Spleen (tissue), 11 donors: ENCODE data around the gene RHNO1. TPM values are rescaled to one million over a fixed set of nuclear protein-coding genes. Genes with fewer than 3 reads are reported as not detected.
A peak's percentile ranks its signal among the peaks of the same experiment; 100 is the strongest.
"Not testable (repeated sequence)": the region's sequence is repeated elsewhere in the genome, so short reads cannot be mapped to it uniquely, and the experiment has no call there.

ENCODE experiments used
- DNase-seq: peaks from one replicate; pipeline ENCODE4 v3.0.0-alpha.2; 2020
- H3K27ac ChIP-seq, 8 donors: fragments of 200-600 bp; sonication (generic) in 7 of 8; 1 replicate in 4 of 8; 2 replicates in 4 of 8; pipeline versions ENCODE4 v1.5.0 to v1.8.0; 2016 to 2021; ENCODE audit warnings: inconsistent platforms in 4 of 8, mild to moderate bottlenecking in 4 of 8, moderate library complexity in 1 of 8
- H3K27me3 ChIP-seq, 7 donors: fragments of 200-600 bp; sonication (generic) in 6 of 7; replicated peaks in 1 of 7; 1 replicate in 4 of 7; 2 replicates in 3 of 7; pipeline versions ENCODE4 v1.5.0 to v1.8.0; 2016 to 2021; ENCODE audit warnings: inconsistent platforms in 3 of 7, mild to moderate bottlenecking in 1 of 7
- H3K36me3 ChIP-seq, 6 donors: fragments of 200-600 bp; sonication (generic) in 5 of 6; 1 replicate in 4 of 6; 2 replicates in 2 of 6; pipeline versions ENCODE4 v1.5.0 to v1.8.0; 2016 to 2021; ENCODE audit warnings: inconsistent platforms in 2 of 6
- H3K4me1 ChIP-seq, 6 donors: fragments of 200-600 bp; sonication (generic) in 5 of 6; 1 replicate in 3 of 6; 2 replicates in 3 of 6; pipeline versions ENCODE4 v1.5.0 to v1.8.0; 2016 to 2021; ENCODE audit warnings: inconsistent platforms in 3 of 6
- H3K4me3 ChIP-seq, 8 donors: fragments of 200-600 bp; sonication (generic) in 7 of 8; 1 replicate in 4 of 8; 2 replicates in 4 of 8; pipeline versions ENCODE4 v1.5.0 to v1.8.0; 2016 to 2021; ENCODE audit warnings: inconsistent platforms in 4 of 8, mild to moderate bottlenecking in 4 of 8, moderate library complexity in 2 of 8
- H3K9me3 ChIP-seq, 8 donors: fragments of 200-600 bp; sonication (generic) in 7 of 8; 1 replicate in 4 of 8; 2 replicates in 4 of 8; pipeline versions ENCODE4 v1.5.0 to v1.8.0; 2016 to 2021; ENCODE audit warnings: inconsistent platforms in 4 of 8
- CTCF ChIP-seq, 11 experiments: fragments of 200-600 bp in 7 of 11; fragments of 450-650 bp in 4 of 11; sonication (generic) in 4 of 11; IDR thresholded peaks in 8 of 11; conservative IDR thresholded peaks in 3 of 11; 1 replicate in 7 of 11; 2 replicates in 4 of 11; pipeline versions ENCODE4 v1.4.0 to v1.8.0; 2016 to 2021; ENCODE audit warnings: antibody characterized with exemption in 11 of 11, inconsistent platforms in 4 of 11, mild to moderate bottlenecking in 1 of 11
- POLR2A ChIP-seq, 3 donors: fragments of 450-650 bp; IDR thresholded peaks; one replicate each; pipeline ENCODE4 v1.5.1; 2017; ENCODE audit warnings: antibody characterized with exemption in 3 of 3, mild to moderate bottlenecking in 1 of 3
- POLR2AphosphoS5 ChIP-seq, 3 donors: sonication (generic); formaldehyde crosslinking; IDR thresholded peaks; one replicate each; pipeline ENCODE4 v1.5.1; 2017; ENCODE audit warnings: antibody characterized with exemption in 3 of 3
- WGBS, 5 donors: extraction: QIAGEN DNeasy Blood & Tissue Kit in 3 of 5; methylation state at CpG; one replicate each; pipeline versions ENCODE4 v1.1.5 to v1.1.7; 2013 to 2018; 5-methylcytosine and 5-hydroxymethylcytosine counted together
- intact Hi-C: fragments of 100-400 bp; cut with DNase I; formaldehyde crosslinking; loops from one replicate; pipeline ENCODE4 v1.15.0; 2023; ENCODE audit warnings: low total_unique reads
- polyA plus RNA-seq, 3 donors: library from polyadenylated mRNA; stranded (reverse); fragments of 200-250 nt; gene quantifications; one replicate each; pipeline ENCODE4 v1.2.1, GENCODE V29; 2013
- total RNA-seq, 7 donors: library from RNA; depleted of rRNA in 3 of 7; stranded (reverse); fragments of >200 nt in 3 of 7; fragmentation: NEBNext Ultra II Directional in 4 of 7; extraction: Animal tissue kit (Norgen Biotek cat#: 25700) in 4 of 7; gene quantifications; one replicate each; pipeline versions ENCODE4 v1.1.0 to v1.2.1, GENCODE V29; 2016 to 2021
- donor health status: healthy with polysubstance abuse.
- donor health status: DM: no; HTN: no; CAD: no; lungs with moderate emphysema.
- donor health status: DM: no; HTN: no; CAD: no.
- donor health status: Bipolar disorder and iron deficiency.
- donor health status: healthy.
- donor health status: DM: no; HTN: no; CAD: no.
- donor health status: DM: yes; HTN: yes; CAD: no.

Gene RHNO1
- total and polyA plus RNA-seq, 10 donors = 15.9 to 26.0 (median 23.1) TPM

GRCh38 chr12:2858944-2859421 lies 18.0 kb upstream of the RHNO1 start:
- TF ChIP-seq CTCF (IDR thresholded peaks at IDR 0.05 in 8 of 11, conservative IDR thresholded peaks at IDR 0.05 in 3 of 11) = no peak
- peak in 1 of 3 donors; percentile 34 for TF ChIP-seq POLR2AphosphoS5 (IDR thresholded peaks at IDR 0.05)
- Histone ChIP-seq H3K4me1 (no peaks in the 10 kb centered on the region), H3K27ac (peak overlapping the region in 7 of 8 donors; percentile 31 to 67 (median 57)), H3K27me3 (no peaks in the 10 kb centered on the region), H3K9me3 (no peaks in the 10 kb centered on the region), H3K36me3 (peaks cover 0 to 82% (median 13%) of the 10 kb centered on the region in 6 donors), H3K4me3 (no peak overlapping the region)
- intact Hi-C loops = no loop called here
- 77 to 90% (median 79%) methylated on average over 11 to 12 of the region's 12 CpGs for WGBS, 5 donors
- peak; percentile 68 for DNase-seq

- no peak for DNase-seq
- Histone ChIP-seq H3K4me3 (no peak overlapping the region), H3K4me1 (no peaks in the 10 kb centered on the region), H3K27me3 (no peaks in the 10 kb centered on the region), H3K9me3 (no peaks in the 10 kb centered on the region), H3K36me3 (peaks cover 0 to 91% (median 13%) of the 10 kb centered on the region in 6 donors), H3K27ac (peak overlapping the region in 1 of 8 donors; percentile 67)
- TF ChIP-seq POLR2AphosphoS5 (IDR thresholded peaks at IDR 0.05) (no peak), CTCF (IDR thresholded peaks at IDR 0.05 in 8 of 11, conservative IDR thresholded peaks at IDR 0.05 in 3 of 11) (no peak), POLR2A (IDR thresholded peaks at IDR 0.05) (no peak)
- intact Hi-C loops = no loop called here
Measured at GRCh38 chr12:2860170-2860569, 16.9 kb upstream of the RHNO1 start.

DNA sequence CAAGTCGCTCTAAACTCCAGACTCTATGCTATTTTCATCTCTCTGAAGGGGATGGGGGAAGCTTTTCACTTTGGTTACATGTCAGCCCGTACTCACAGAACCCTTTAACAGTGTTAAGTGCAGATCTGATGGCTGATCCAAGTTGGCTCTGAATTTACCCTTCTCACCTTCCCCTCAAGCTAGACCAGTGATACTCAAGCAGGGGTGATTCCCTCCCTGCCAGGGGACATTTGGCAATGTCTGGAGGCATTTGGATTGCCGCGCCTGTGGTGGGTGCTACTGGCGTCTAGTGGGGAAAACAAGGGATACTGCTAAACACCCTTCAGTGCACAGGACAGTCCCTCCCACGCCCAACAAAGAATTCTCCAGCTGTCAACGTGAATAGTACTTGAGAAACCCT lies 14.1 kb upstream of the RHNO1 start:
- Histone ChIP-seq H3K4me1 (no peaks in the 10 kb centered on the region), H3K36me3 (peaks cover 0 to 100% (median 10%) of the 10 kb centered on the region in 6 donors), H3K4me3 (no peak overlapping the region), H3K9me3 (no peaks in the 10 kb centered on the region), H3K27ac (no peak overlapping the region), H3K27me3 (no peaks in the 10 kb centered on the region)
- TF ChIP-seq CTCF (IDR thresholded peaks at IDR 0.05 in 8 of 11, conservative IDR thresholded peaks at IDR 0.05 in 3 of 11) = no peak
- TF ChIP-seq POLR2A (IDR thresholded peaks at IDR 0.05) = no peak
- TF ChIP-seq POLR2AphosphoS5 (IDR thresholded peaks at IDR 0.05) = no peak
- WGBS, 5 donors = 93 to 97% (median 96%) methylated on average over 7 of the region's 7 CpGs
- DNase-seq = peak; percentile 32
- intact Hi-C loops = no loop called here

DNA sequence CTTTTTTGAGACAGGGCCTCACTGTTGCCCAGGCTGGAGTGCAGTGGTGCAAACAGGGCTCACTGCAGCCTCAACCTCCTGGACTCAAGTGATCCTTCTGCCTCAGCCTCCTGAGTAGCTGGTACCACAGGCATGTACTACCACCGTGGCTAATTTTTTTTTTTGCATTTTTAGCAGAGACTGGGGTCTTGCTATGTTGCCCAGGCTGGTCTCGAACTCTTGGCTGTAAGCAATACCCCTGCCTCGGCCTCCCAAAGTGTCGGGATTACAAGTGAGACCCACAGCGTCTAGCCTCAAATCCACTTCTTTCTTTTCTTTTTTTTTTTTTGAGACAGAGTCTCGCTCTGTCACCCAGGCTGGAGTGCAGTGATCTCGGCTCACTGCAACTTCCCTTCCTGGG lies 13.6 kb upstream of the RHNO1 start:
- H3K27me3 ChIP-seq, H3K4me3 ChIP-seq, H3K4me1 ChIP-seq, intact Hi-C loops, DNase-seq, H3K9me3 ChIP-seq, H3K27ac ChIP-seq: not testable (repeated sequence)
- peaks cover 0 to 100% (median 8%) of the 10 kb centered on the region in 6 donors for H3K36me3 ChIP-seq
- WGBS, 5 donors = 92 to 97% (median 94%) methylated on average over 7 of the region's 7 CpGs

DNA sequence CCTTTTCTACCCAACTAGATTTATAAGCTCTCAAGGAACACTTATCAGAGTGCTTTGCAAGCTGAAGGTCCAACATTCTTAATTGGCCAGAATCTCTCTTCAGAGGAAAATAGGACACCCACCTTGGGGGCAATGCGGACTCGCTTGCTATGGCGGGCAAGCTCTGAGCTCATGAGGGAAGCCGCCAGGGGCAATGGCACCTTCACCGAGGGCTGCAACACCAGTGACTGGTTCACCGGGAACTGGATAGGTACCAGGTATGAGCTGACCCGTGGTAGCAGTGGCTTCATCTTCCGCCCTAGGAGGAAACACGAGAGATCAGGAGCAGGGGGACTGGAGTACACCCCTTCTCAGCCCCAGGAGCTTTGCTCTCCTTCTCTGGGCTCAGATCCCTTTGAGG lies 12.8 kb upstream of the RHNO1 start:
- Histone ChIP-seq H3K4me3 (no peak overlapping the region), H3K4me1 (no peaks in the 10 kb centered on the region), H3K36me3 (peaks cover 0 to 97% (median 1%) of the 10 kb centered on the region in 6 donors), H3K27ac (no peak overlapping the region), H3K9me3 (no peaks in the 10 kb centered on the region), H3K27me3 (no peaks in the 10 kb centered on the region)
- 97 to 99% (median 97%) methylated on average over 7 to 9 of the region's 9 CpGs for WGBS, 5 donors
- DNase-seq = peak; percentile 54
- intact Hi-C loops = no loop called here
- no peak for TF ChIP-seq CTCF (IDR thresholded peaks at IDR 0.05 in 8 of 11, conservative IDR thresholded peaks at IDR 0.05 in 3 of 11)
- no peak for TF ChIP-seq POLR2A (IDR thresholded peaks at IDR 0.05)
- TF ChIP-seq POLR2AphosphoS5 (IDR thresholded peaks at IDR 0.05) = no peak

- H3K4me1 ChIP-seq, H3K9me3 ChIP-seq, H3K27ac ChIP-seq, intact Hi-C loops, DNase-seq, H3K4me3 ChIP-seq, H3K27me3 ChIP-seq: not testable (repeated sequence)
- 84 to 99% (median 90%) methylated on average over 9 of the region's 9 CpGs for WGBS, 5 donors
- peaks cover 0 to 74% (median 0%) of the 10 kb centered on the region in 6 donors for H3K36me3 ChIP-seq
Measured at GRCh38 chr12:2868986-2869632, 7.9 kb upstream of the RHNO1 start.
